A673 (cell line): ENCODE data around the gene HAAO. TPM values are rescaled to one million over a fixed set of nuclear protein-coding genes. Genes with fewer than 3 reads are reported as not detected.

ENCODE experiments used
- BruUV-seq: library from RNA; stranded (reverse); fragments of 400-500 nt; replicated peaks from 2 replicates; lab custom pipeline; 2021; lab: Mats Ljungman, UMichigan
- CTCF ChIA-PET: fragments of 300-600 bp; sonication (Branson Sonifier 250); formaldehyde crosslinking; loops from one replicate; lab custom pipeline; 2022; ENCODE audit warnings: antibody characterized with exemption; lab: Charles Lee
- POLR2A ChIA-PET: fragments of 300-600 bp; sonication (Branson Sonifier 250); formaldehyde crosslinking; loops from one replicate; lab custom pipeline; 2022; ENCODE audit warnings: antibody characterized with exemption; ENCODE audit not compliant: low non-redundant PET; lab: Charles Lee
- DNase-seq: peaks from one replicate; pipeline ENCODE4 v3.0.0-alpha.2; 2015; ENCODE audit warnings: low spot score
- H3K27ac ChIP-seq: fragments of 200-600 bp; sonication (generic); 2 replicates; pipeline ENCODE4 v1.5.1; 2016; ENCODE audit warnings: mixed run types, low read depth, mild to moderate bottlenecking, mixed read lengths, antibody characterized with exemption, low read length; ENCODE audit not compliant: poor library complexity, severe bottlenecking
- H3K27me3 ChIP-seq: fragments of 200-600 bp; sonication (generic); replicated peaks from 2 replicates; pipeline ENCODE4 v1.6.1; 2017; ENCODE audit warnings: mixed run types, low read depth, mild to moderate bottlenecking, mixed read lengths, antibody characterized with exemption, low read length; ENCODE audit not compliant: insufficient read depth, poor library complexity
- H3K36me3 ChIP-seq: fragments of 200-600 bp; sonication (generic); 2 replicates; pipeline ENCODE4 v1.6.1; 2016; ENCODE audit warnings: mixed run types, mild to moderate bottlenecking, mixed read lengths, antibody characterized with exemption, low read length; ENCODE audit not compliant: insufficient read depth, poor library complexity, severe bottlenecking
- H3K4me1 ChIP-seq: fragments of 200-600 bp; sonication (generic); 2 replicates; pipeline ENCODE4 v1.6.1; 2017; ENCODE audit warnings: mixed run types, mild to moderate bottlenecking, mixed read lengths, antibody characterized with exemption, low read length; ENCODE audit not compliant: insufficient read depth, poor library complexity, severe bottlenecking
- H3K4me3 ChIP-seq: fragments of 200-600 bp; sonication (generic); 2 replicates; pipeline ENCODE4 v1.5.1; 2016; ENCODE audit warnings: low read depth, mixed run types, mild to moderate bottlenecking, mixed read lengths, low read length; ENCODE audit not compliant: poor library complexity, severe bottlenecking
- H3K9me3 ChIP-seq: fragments of 200-600 bp; sonication (generic); 2 replicates; pipeline ENCODE4 v1.6.1; 2016; ENCODE audit warnings: mixed run types, low read depth, mild to moderate bottlenecking, mixed read lengths, antibody characterized with exemption, low read length; ENCODE audit not compliant: poor library complexity, severe bottlenecking
- CTCF ChIP-seq: fragments of 300-800, 200-600 bp; sonication (generic); conservative IDR thresholded peaks from 2 replicates; pipeline ENCODE4 v1.5.1; 2017; ENCODE audit warnings: low read depth, mild to moderate bottlenecking, antibody characterized with exemption, low read length, moderate library complexity, mixed read lengths
- EZH2 ChIP-seq: fragments of 200-600 bp; sonication (generic); IDR thresholded peaks from 2 replicates; pipeline ENCODE4 v1.6.1; 2017; ENCODE audit warnings: borderline replicate concordance, low read depth, mild to moderate bottlenecking, mixed read lengths, antibody characterized with exemption, low read length; ENCODE audit not compliant: poor library complexity, severe bottlenecking
- intact Hi-C: fragments of 100-400 bp; cut with micrococcal nuclease; formaldehyde crosslinking; loops from one replicate; pipeline ENCODE4 v1.10.0; 2022; ENCODE audit not compliant: unreplicated experiment
- total RNA-seq: library from RNA; stranded (reverse); gene quantifications from 2 replicates; pipeline ENCODE4 v1.2.3, GENCODE V29; 2021

The HAAO gene
- total RNA-seq, 1 experiment from 2014 or later, result 2.4 TPM

- Histone ChIP-seq H3K27ac (no peak overlapping the region), H3K4me3 (no peak overlapping the region), H3K36me3 (no peaks in the 10 kb centered on the region), H3K9me3 (no peaks in the 10 kb centered on the region), H3K4me1 (peaks cover 6% of the 10 kb centered on the region), H3K27me3 (no peaks in the 10 kb centered on the region)
- CTCF ChIA-PET, result no interaction called here
- POLR2A ChIA-PET, result no interaction called here
- intact Hi-C loops, result no loop called here
- TF ChIP-seq EZH2 (no peak), CTCF (no peak)
- DNase-seq, result no peak
- no TSS peak for BruUV-seq
Observed at GRCh38 chr2:42823744-42824453, 31.5 kb upstream of the HAAO start.

- H3K36me3 ChIP-seq, result no peaks in the 10 kb centered on the region
- ChIA-PET CTCF (no interaction called here), POLR2A (no interaction called here)
- no peak overlapping the region for H3K27ac ChIP-seq
- no peaks in the 10 kb centered on the region for H3K9me3 ChIP-seq
- H3K4me1 ChIP-seq, result no peaks in the 10 kb centered on the region
- no peak for DNase-seq
- no peak overlapping the region for H3K4me3 ChIP-seq
- no TSS peak for BruUV-seq
- TF ChIP-seq EZH2 (no peak), CTCF (no peak)
- intact Hi-C loops, result no loop called here
- no peaks in the 10 kb centered on the region for H3K27me3 ChIP-seq
Observed at GRCh38 chr2:42819160-42819559, 26.8 kb upstream of the HAAO start.

GRCh38 chr2:42815726-42816125, 23.3 kb upstream of the HAAO start:
- intact Hi-C loops, result no loop called here
- ChIA-PET POLR2A (no interaction called here), CTCF (no interaction called here)
- Histone ChIP-seq H3K27ac (no peak overlapping the region), H3K9me3 (no peaks in the 10 kb centered on the region), H3K36me3 (no peaks in the 10 kb centered on the region), H3K4me3 (no peak overlapping the region), H3K4me1 (no peaks in the 10 kb centered on the region), H3K27me3 (no peaks in the 10 kb centered on the region)
- no TSS peak for BruUV-seq
- DNase-seq, result no peak
- TF ChIP-seq EZH2 (no peak), CTCF (no peak)
